ENCODE measurements around the gene ZBTB46. TPM values are rescaled to one million over a fixed set of nuclear protein-coding genes. Genes with fewer than 3 reads are reported as not detected.
A peak's percentile ranks its signal among the peaks of the same experiment; 100 is the strongest.

Gene ZBTB46
- total RNA-seq, 3 donors from 2014 or later: 8.2 to 18.7 (median 10.7) TPM

GRCh38 chr20:63833776-63834490, 2.9 kb upstream of the ZBTB46 start:
- no peak for DNase-seq (ENCODE audit: low spot score in 2 of 2)
- Histone ChIP-seq H3K9me3 (no peaks in the 10 kb centered on the region), H3K27ac (peak overlapping the region; percentile 80 to 94), H3K36me3 (no peaks in the 10 kb centered on the region), H3K4me3 (no peak overlapping the region), H3K27me3 (no peaks in the 10 kb centered on the region), H3K4me1 (peaks cover 8 to 16% of the 10 kb centered on the region in 2 donors)
- intact Hi-C loops (cut with DNase I; ENCODE audit: low total_unique reads): no loop called here
- TF ChIP-seq POLR2A (IDR thresholded peaks at IDR 0.05) (no peak), POLR2AphosphoS5 (IDR thresholded peaks at IDR 0.05) (no peak), CTCF (IDR thresholded peaks at IDR 0.05) (no peak)

GRCh38 chr20:63831993-63832686, 1.1 kb upstream of the ZBTB46 start:
- DNase-seq (ENCODE audit: low spot score in 2 of 2): no peak

GRCh38 chr20:63831646-63831992, 555 bp upstream of the ZBTB46 start:
- Histone ChIP-seq H3K27ac (peak overlapping the region; percentile 48 to 87), H3K36me3 (no peaks in the 10 kb centered on the region), H3K27me3 (no peaks in the 10 kb centered on the region), H3K4me1 (peaks cover 8 to 16% of the 10 kb centered on the region in 2 donors), H3K9me3 (no peaks in the 10 kb centered on the region), H3K4me3 (peak overlapping the region; percentile 47 to 98 (median 71))
- intact Hi-C loops (cut with DNase I; ENCODE audit: low total_unique reads): no loop called here
- no peak for DNase-seq (ENCODE audit: low spot score in 2 of 2)
- no peak for TF ChIP-seq CTCF (IDR thresholded peaks at IDR 0.05)

More at GRCh38 chr20:63831993-63832686, 1.1 kb upstream of the ZBTB46 start:
- peak overlapping the region; percentile 47 to 98 (median 71) for H3K4me3 ChIP-seq
- H3K4me1 ChIP-seq: peaks cover 8 to 16% of the 10 kb centered on the region in 2 donors
- no peaks in the 10 kb centered on the region for H3K9me3 ChIP-seq
- intact Hi-C loops (cut with DNase I; ENCODE audit: low total_unique reads): no loop called here
- H3K27ac ChIP-seq: peak overlapping the region; percentile 48 to 87
- H3K27me3 ChIP-seq: no peaks in the 10 kb centered on the region
- H3K36me3 ChIP-seq: no peaks in the 10 kb centered on the region
- TF ChIP-seq CTCF (IDR thresholded peaks at IDR 0.05): no peak
- no peak for TF ChIP-seq POLR2AphosphoS5 (IDR thresholded peaks at IDR 0.05)
- no peak for TF ChIP-seq POLR2A (IDR thresholded peaks at IDR 0.05)

- Histone ChIP-seq H3K9me3 (no peaks in the 10 kb centered on the region), H3K4me3 (peak overlapping the region; percentile 63 to 98 (median 83)), H3K36me3 (no peaks in the 10 kb centered on the region), H3K4me1 (peaks cover 8 to 14% of the 10 kb centered on the region in 2 donors), H3K27ac (peak overlapping the region; percentile 55 to 70), H3K27me3 (no peaks in the 10 kb centered on the region)
- intact Hi-C loops (cut with DNase I; ENCODE audit: low total_unique reads): no loop called here
- no peak for DNase-seq (ENCODE audit: low spot score in 2 of 2)
- TF ChIP-seq POLR2A (IDR thresholded peaks at IDR 0.05): no peak
These were observed 874 bp downstream of the ZBTB46 start for GRCh38 chr20:63829945-63830835.

- Histone ChIP-seq H3K4me3 (peak overlapping the region; percentile 63 to 98 (median 83)), H3K27ac (peak overlapping the region in 1 of 2 donors; percentile 70), H3K27me3 (no peaks in the 10 kb centered on the region), H3K9me3 (no peaks in the 10 kb centered on the region), H3K36me3 (no peaks in the 10 kb centered on the region), H3K4me1 (peaks cover 7 to 9% of the 10 kb centered on the region in 2 donors)
- TF ChIP-seq POLR2A (IDR thresholded peaks at IDR 0.05) (no peak), POLR2AphosphoS5 (IDR thresholded peaks at IDR 0.05) (no peak), CTCF (IDR thresholded peaks at IDR 0.05) (no peak)
- DNase-seq (ENCODE audit: low spot score in 2 of 2): no peak
- intact Hi-C loops (cut with DNase I; ENCODE audit: low total_unique reads): no loop called here
These were observed 1.5 kb downstream of the ZBTB46 start for GRCh38 chr20:63829603-63829944.
